HG02885 (cell line): ENCODE measurements around the gene BMP6.

Experiments
- ATAC-seq: cut with Tn5 transposase; IDR thresholded peaks from one replicate; pipeline ENCODE4 v1.9.1; 2021; ENCODE audit warnings: mild to moderate bottlenecking; ENCODE audit not compliant: unreplicated experiment, poor library complexity

Gene BMP6

GRCh38 chr6:7819431-7820015, 93.6 kb downstream of the BMP6 start:
- ATAC-seq: no peak

DNA sequence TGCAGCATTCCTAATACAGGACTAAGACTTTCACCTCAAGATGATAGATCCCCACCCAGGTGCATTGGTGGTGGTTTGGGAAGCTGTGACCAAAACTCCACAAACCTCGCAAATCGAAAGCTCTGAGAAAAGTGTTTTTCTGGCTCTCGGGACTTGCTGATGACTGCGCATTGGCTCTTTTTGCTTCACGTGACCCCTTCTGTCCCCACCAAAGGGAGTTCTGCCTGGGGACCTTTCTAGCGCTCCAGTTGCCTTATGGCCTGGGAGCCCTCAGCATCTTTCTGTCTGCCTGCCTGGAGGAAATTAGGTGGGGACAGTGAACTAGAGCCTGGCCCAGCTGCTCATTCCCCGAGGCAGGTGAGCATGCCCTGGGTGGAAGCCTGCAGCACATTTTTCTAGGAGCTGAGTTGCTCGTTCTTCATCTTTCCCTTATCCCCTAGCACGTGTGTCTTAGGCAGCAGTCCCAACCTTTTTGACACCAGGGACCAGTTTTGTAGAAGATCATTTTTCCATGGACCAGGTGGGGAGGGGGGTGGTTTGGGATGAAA, 94.5 kb downstream of the BMP6 start:
- ATAC-seq: no peak

GRCh38 chr6:7821426-7821825, 95.5 kb downstream of the BMP6 start:
- no peak for ATAC-seq

- ATAC-seq: no peak
Measured at GRCh38 chr6:7823552-7823951, 97.7 kb downstream of the BMP6 start.

DNA sequence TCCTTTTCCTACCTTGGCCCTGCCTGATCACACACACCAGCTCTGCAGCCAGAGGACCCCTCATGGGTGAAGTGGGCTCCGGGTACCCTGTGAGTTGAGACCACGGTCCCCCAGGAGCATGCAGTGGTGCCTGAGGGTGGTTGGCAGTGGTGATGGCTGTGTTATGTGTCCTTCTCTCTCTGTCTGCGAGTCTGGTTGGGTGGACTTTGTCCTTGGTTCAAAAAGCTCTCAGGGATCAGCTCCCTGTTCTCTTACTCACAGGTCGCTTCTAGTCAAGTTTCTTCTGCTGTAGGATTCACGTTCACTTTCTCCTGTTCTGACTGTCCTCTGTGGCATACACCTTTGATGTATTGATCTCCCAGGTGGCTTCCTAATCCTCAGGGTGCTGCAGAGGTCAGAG, 100.1 kb downstream of the BMP6 start:
- ATAC-seq: no peak

GRCh38 chr6:7827142-7827541, 101.2 kb downstream of the BMP6 start:
- no peak for ATAC-seq

GRCh38 chr6:7828124-7828523, 102.2 kb downstream of the BMP6 start:
- no peak for ATAC-seq

- ATAC-seq: no peak
Measured at GRCh38 chr6:7832904-7833750, 107.2 kb downstream of the BMP6 start.

GRCh38 chr6:7833751-7834070, 107.8 kb downstream of the BMP6 start:
- ATAC-seq: no peak

DNA sequence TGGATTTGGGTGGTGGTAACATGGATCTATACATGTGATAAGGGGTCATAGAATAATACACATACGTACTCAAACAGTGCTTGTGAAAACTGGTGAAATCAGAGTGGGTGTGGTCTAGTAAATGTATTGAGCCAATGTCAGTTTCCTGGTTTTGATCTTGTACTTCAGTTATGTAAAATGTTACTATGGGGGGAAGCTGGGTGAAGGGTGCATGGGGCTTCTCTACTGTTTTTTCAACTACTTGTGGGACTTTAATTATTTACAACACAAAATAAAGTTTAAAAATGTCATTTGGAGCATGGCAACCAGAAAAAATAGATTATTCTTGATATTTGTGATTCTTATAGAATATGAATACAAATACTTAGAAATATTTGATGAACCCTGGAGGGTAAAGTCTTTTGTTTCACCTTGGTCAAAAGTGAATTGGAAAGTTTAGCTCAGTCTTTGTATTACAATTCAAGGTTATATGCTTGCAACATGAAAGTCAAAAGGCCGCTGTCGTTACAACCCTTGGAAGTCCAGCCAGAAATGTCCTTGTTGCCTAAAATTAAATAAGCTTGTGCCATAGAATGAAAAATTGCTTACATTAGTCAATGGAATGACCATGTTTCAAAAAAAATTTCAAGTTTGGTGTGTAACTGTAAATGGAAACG, 110.6 kb downstream of the BMP6 start:
- ATAC-seq: no peak

GRCh38 chr6:7841781-7842468, 116.0 kb downstream of the BMP6 start:
- no peak for ATAC-seq

DNA sequence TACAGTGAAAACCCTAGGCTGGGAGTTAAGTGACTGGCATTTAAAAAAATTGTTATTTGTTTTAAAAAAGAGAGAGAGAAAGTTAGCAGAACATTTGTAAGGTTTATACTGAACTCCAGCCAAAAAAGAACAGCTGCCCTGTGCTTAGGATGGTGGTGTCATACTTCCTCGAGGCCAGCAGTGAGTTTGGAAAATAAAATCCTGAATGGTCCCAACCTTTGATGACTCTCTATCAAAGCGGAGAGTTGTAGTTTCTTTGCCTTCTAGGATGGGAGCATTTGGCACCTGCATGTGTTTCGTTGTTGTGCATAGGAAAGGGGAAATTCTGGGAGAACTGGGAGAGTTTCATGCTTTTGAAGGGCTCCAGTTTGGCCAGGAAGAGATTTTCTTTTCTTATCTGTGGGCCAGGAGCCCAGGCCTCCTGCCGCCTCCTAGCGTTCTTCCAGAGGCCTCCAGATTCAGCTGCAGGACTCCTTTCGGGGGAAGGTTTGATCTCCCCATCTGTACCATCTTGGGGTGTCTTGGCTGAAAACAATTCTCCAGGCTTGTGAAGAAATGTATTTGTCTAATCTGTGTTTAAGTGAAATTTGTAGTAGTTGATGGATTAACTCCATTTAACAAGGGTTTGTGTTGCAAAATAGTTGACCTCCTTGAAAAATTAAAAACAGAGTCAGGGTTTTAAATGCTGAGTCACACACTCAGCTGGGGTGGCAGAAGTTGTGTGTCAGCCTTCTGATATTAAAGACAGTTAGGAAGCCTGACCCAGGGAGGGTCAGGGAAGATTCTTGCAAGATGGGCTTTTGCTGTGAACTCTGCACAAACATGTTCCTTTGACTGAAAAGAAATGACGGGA, 121.3 kb downstream of the BMP6 start:
- ATAC-seq: no peak

DNA sequence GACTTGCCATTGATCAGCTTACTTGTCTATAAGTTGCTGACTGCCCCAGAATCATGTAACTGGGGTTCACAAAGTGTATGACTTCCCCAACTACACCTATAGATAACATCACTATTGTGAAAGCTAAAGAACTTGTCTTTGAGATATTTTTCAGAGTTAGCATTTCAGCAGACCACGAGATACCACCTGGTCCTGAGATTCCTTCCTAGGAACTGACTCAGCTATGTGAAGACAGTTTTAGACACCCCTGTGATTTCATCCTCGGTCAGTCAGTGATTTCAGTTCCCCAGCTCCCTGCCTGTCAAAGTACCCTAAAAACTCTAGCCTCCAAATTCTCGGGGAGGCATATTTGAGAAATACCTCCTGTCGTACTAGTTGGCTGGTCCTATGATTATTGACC, 122.3 kb downstream of the BMP6 start:
- no peak for ATAC-seq

DNA sequence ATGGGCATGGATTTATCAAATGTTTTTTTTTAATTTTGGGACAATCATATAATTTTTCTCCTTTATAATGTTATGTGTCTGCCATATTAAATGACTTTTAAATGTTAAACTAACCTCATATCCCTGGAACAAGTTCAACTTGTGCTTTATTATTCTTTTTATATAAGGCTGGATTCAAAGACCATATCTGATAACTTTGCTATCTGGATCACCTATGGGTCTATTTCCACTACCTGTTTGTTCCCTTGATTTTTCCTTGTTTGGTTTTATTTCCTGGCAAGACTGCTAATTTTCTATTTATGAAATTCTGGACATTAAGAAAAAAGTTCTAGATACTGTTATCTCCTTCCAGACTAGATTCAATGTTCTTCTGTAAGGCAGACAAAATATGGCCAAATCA, 125.9 kb downstream of the BMP6 start:
- no peak for ATAC-seq

GRCh38 chr6:7859591-7859990, 133.7 kb downstream of the BMP6 start:
- ATAC-seq: no peak

DNA sequence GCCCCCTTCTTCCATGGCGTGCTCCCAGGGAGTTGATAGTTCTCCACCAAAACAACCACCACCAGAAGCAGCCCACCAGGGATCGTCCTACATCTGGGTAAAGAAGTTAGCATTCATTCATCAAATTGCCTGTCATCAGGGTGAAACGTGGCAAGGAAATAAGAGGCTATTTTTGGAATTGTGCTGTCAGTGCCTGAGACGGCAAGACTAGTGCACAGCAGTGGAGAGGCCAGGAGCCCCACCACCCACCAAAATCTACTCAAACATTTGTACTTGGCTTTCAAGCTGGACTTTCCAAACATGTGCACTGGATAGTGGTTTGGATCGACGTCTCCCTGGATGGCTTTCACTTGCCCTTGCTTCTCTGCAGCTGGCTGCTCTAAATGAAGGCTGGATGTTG, 139.9 kb downstream of the BMP6 start:
- ATAC-seq: no peak

- no peak for ATAC-seq
Measured at GRCh38 chr6:7866526-7866925, 140.6 kb downstream of the BMP6 start.

DNA sequence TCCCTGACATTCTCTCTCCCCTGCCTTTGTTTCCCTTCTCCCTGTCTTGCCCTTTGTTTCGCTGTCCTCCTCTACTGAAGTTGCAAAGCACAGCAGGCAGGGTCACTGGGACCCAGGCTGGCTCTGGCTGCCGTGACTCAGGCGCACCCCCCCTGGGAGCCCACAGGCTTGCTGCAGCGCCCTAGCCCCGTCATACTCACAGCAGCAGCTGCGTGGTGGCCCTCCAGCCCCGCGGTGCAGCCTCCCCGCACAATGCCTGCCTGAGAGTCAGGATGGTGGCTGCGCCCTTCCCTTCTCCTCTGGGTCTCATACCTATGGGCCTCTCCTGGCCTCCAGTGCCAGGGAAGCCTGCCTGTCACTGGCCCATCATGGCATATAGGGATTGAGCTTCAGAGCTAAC, 143.0 kb downstream of the BMP6 start:
- no peak for ATAC-seq

DNA sequence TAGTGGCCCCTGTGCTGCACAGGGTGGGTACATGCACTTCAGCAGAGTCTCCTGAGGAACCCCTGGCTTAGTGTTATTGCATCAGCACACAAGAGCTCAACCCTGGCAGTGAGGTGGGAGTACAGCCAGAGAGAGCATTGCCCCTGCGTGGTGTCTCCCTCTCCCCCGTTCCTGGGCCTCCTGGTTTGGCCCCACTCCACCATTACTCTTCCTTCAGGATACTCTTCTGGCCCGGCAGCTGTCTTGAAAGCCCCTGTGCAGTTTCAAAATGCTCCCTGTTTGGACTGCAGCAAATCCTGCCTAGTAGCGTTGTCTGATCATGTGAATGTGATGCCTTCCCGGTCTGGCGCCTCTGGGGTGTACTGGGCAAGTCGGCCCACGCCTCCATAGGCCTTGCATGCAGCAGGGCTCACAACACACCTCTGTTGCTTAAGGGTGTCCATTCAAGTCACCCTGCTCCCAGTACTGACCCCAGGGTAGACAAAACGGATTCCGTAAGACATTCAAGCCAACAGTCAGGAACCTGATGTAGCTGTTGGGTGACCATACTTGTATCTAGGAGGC, 152.6 kb downstream of the BMP6 start:
- no peak for ATAC-seq

- ATAC-seq: no peak
Measured at GRCh38 chr6:7879043-7879442, 153.1 kb downstream of the BMP6 start.
